ENCODE results near the gene ITGBL1. TPM values are rescaled to one million over a fixed set of nuclear protein-coding genes. Genes with fewer than 3 reads are reported as not detected.

The ITGBL1 gene
- total RNA-seq, 1 experiment from 2014 or later = 0.22 TPM

DNA sequence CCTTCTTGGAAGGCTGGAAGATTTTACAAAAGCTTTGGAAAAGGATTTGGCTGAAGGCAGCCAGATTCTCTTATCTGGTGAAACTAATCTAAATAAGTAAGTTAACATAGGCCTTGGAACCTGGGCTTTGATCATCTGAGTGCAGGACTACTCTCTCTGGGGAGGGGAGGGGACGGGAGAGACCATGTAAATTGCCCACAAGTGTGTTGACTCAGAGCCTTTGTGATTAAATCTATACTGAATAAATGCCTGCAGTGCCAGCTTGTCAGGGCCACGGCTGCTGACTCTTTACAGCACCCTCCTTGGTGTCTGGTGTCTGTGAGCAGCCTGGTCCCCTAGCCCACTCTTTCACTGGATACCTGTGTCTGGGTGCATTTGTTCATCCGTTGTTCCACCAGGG is 251.4 kb downstream of the ITGBL1 start:
- Mint-ChIP-seq H3K27me3 (ENCODE audit: low read depth) (no peaks in the 10 kb centered on the region; the same call in 1 of the 2 replicates), H3K27ac (no peak overlapping the region), H3K36me3 (no peaks in the 10 kb centered on the region), H3K9me3 (peaks cover 12% of the 10 kb centered on the region), H3K4me1 (peaks cover 17% of the 10 kb centered on the region), H3K4me3 (no peak overlapping the region)
- no peak for DNase-seq (ENCODE audit: low spot score)
- ChIA-PET CTCF (no interaction called here), POLR2A (no interaction called here)
- TF ChIP-seq, protein P1, sequence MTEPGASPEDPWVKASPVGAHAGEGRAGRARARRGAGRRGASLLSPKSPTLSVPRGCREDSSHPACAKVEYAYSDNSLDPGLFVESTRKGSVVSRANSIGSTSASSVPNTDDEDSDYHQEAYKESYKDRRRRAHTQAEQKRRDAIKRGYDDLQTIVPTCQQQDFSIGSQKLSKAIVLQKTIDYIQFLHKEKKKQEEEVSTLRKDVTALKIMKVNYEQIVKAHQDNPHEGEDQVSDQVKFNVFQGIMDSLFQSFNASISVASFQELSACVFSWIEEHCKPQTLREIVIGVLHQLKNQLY (CRISPR knock-in tag; IDR thresholded peaks at IDR 0.05) = no peak
- TF ChIP-seq, protein P2, sequence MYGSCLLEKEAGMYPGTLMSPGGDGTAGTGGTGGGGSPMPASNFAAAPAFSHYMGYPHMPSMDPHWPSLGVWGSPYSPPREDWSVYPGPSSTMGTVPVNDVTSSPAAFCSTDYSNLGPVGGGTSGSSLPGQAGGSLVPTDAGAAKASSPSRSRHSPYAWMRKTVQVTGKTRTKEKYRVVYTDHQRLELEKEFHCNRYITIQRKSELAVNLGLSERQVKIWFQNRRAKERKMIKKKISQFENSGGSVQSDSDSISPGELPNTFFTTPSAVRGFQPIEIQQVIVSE (CRISPR knock-in tag; IDR thresholded peaks at IDR 0.05; ENCODE audit: borderline replicate concordance) = no peak
- TF ChIP-seq SMAD3 (CRISPR knock-in tag; IDR thresholded peaks at IDR 0.05; ENCODE audit: borderline replicate concordance) (no peak), NFE2L1 (CRISPR knock-in tag; IDR thresholded peaks at IDR 0.05) (no peak), ZNF423 (CRISPR knock-in tag; IDR thresholded peaks at IDR 0.05) (no peak), NR1H2 (CRISPR knock-in tag; IDR thresholded peaks at IDR 0.05) (no peak), ZNF121 (CRISPR knock-in tag; IDR thresholded peaks at IDR 0.05) (no peak), OVOL2 (CRISPR knock-in tag; IDR thresholded peaks at IDR 0.05; ENCODE audit: borderline replicate concordance) (no peak), CREB1 (CRISPR knock-in tag; IDR thresholded peaks at IDR 0.05) (no peak), ZNF138 (CRISPR knock-in tag; conservative IDR thresholded peaks at IDR 0.05) (no peak), ZNF671 (CRISPR knock-in tag; IDR thresholded peaks at IDR 0.05) (no peak), FOXK1 (CRISPR knock-in tag; IDR thresholded peaks at IDR 0.05) (no peak), HMGA2 (CRISPR knock-in tag; IDR thresholded peaks at IDR 0.05) (no peak), MXD4 (CRISPR knock-in tag; IDR thresholded peaks at IDR 0.05; ENCODE audit: borderline replicate concordance) (no peak)
- TF ChIP-seq, protein P3, sequence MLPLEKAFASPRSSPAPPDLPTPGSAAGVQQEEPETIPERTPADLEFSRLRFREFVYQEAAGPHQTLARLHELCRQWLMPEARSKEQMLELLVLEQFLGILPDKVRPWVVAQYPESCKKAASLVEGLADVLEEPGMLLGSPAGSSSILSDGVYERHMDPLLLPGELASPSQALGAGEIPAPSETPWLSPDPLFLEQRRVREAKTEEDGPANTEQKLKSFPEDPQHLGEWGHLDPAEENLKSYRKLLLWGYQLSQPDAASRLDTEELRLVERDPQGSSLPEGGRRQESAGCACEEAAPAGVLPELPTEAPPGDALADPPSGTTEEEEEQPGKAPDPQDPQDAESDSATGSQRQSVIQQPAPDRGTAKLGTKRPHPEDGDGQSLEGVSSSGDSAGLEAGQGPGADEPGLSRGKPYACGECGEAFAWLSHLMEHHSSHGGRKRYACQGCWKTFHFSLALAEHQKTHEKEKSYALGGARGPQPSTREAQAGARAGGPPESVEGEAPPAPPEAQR (CRISPR knock-in tag; IDR thresholded peaks at IDR 0.05) = no peak
- TF ChIP-seq, protein P4, sequence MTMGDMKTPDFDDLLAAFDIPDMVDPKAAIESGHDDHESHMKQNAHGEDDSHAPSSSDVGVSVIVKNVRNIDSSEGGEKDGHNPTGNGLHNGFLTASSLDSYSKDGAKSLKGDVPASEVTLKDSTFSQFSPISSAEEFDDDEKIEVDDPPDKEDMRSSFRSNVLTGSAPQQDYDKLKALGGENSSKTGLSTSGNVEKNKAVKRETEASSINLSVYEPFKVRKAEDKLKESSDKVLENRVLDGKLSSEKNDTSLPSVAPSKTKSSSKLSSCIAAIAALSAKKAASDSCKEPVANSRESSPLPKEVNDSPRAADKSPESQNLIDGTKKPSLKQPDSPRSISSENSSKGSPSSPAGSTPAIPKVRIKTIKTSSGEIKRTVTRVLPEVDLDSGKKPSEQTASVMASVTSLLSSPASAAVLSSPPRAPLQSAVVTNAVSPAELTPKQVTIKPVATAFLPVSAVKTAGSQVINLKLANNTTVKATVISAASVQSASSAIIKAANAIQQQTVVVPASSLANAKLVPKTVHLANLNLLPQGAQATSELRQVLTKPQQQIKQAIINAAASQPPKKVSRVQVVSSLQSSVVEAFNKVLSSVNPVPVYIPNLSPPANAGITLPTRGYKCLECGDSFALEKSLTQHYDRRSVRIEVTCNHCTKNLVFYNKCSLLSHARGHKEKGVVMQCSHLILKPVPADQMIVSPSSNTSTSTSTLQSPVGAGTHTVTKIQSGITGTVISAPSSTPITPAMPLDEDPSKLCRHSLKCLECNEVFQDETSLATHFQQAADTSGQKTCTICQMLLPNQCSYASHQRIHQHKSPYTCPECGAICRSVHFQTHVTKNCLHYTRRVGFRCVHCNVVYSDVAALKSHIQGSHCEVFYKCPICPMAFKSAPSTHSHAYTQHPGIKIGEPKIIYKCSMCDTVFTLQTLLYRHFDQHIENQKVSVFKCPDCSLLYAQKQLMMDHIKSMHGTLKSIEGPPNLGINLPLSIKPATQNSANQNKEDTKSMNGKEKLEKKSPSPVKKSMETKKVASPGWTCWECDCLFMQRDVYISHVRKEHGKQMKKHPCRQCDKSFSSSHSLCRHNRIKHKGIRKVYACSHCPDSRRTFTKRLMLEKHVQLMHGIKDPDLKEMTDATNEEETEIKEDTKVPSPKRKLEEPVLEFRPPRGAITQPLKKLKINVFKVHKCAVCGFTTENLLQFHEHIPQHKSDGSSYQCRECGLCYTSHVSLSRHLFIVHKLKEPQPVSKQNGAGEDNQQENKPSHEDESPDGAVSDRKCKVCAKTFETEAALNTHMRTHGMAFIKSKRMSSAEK (CRISPR knock-in tag; IDR thresholded peaks at IDR 0.05; ENCODE audit: borderline replicate concordance) = no peak
- TF ChIP-seq, protein P5, sequence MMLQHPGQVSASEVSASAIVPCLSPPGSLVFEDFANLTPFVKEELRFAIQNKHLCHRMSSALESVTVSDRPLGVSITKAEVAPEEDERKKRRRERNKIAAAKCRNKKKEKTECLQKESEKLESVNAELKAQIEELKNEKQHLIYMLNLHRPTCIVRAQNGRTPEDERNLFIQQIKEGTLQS (CRISPR knock-in tag; conservative IDR thresholded peaks at IDR 0.05) = no peak
- TF ChIP-seq, protein P6, sequence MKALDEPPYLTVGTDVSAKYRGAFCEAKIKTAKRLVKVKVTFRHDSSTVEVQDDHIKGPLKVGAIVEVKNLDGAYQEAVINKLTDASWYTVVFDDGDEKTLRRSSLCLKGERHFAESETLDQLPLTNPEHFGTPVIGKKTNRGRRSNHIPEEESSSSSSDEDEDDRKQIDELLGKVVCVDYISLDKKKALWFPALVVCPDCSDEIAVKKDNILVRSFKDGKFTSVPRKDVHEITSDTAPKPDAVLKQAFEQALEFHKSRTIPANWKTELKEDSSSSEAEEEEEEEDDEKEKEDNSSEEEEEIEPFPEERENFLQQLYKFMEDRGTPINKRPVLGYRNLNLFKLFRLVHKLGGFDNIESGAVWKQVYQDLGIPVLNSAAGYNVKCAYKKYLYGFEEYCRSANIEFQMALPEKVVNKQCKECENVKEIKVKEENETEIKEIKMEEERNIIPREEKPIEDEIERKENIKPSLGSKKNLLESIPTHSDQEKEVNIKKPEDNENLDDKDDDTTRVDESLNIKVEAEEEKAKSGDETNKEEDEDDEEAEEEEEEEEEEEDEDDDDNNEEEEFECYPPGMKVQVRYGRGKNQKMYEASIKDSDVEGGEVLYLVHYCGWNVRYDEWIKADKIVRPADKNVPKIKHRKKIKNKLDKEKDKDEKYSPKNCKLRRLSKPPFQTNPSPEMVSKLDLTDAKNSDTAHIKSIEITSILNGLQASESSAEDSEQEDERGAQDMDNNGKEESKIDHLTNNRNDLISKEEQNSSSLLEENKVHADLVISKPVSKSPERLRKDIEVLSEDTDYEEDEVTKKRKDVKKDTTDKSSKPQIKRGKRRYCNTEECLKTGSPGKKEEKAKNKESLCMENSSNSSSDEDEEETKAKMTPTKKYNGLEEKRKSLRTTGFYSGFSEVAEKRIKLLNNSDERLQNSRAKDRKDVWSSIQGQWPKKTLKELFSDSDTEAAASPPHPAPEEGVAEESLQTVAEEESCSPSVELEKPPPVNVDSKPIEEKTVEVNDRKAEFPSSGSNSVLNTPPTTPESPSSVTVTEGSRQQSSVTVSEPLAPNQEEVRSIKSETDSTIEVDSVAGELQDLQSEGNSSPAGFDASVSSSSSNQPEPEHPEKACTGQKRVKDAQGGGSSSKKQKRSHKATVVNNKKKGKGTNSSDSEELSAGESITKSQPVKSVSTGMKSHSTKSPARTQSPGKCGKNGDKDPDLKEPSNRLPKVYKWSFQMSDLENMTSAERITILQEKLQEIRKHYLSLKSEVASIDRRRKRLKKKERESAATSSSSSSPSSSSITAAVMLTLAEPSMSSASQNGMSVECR (CRISPR knock-in tag; IDR thresholded peaks at IDR 0.05; ENCODE audit: borderline replicate concordance) = no peak
- TF ChIP-seq, protein P7, sequence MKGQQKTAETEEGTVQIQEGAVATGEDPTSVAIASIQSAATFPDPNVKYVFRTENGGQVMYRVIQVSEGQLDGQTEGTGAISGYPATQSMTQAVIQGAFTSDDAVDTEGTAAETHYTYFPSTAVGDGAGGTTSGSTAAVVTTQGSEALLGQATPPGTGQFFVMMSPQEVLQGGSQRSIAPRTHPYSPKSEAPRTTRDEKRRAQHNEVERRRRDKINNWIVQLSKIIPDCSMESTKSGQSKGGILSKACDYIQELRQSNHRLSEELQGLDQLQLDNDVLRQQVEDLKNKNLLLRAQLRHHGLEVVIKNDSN (CRISPR knock-in tag; IDR thresholded peaks at IDR 0.05) = no peak
- ATAC-seq = peak; percentile 30; the same call in 1 of the 2 replicates
